ENCODE results near the gene CHD5.

DNA sequence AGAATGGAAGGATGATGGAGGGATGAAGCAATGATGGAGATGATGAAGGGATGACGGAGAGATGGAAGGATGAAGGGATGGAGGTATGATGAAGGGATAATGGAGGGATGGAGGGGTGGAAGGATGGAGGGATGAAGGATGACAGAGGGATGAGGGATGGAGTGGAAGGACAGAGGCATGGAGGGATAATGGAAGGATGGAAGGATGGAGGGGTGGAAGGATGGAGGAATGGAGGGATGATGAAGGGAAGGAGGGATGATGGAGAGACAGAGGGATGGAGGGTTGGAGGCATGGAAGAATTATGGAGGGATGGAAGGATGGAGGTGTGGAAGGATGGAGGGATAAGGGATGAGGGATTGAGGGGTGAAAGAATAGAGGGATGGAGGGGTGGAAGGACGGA, 71.6 kb downstream of the CHD5 start:
- TF ChIP-seq CTCF (IDR thresholded peaks at IDR 0.05) (no peak), ZFX (IDR thresholded peaks at IDR 0.05; ENCODE audit: borderline replicate concordance) (no peak)
